Testis (tissue), 3 donors: ENCODE results near the gene RNU5D-1. TPM values are rescaled to one million over a fixed set of nuclear protein-coding genes. Genes with fewer than 3 reads are reported as not detected.

Experiments
- DNase-seq: peaks from one replicate; pipeline ENCODE4 v3.0.0-alpha.2; 2019
- H3K27ac ChIP-seq, 2 donors: fragments of 200-600 bp; sonication (generic); one replicate each; pipeline ENCODE4 v1.5.1; 2019
- H3K27me3 ChIP-seq: fragments of 200-600 bp; sonication (generic); one replicate; pipeline ENCODE4 v1.5.1; 2019
- H3K36me3 ChIP-seq: fragments of 200-600 bp; sonication (generic); one replicate; pipeline ENCODE4 v1.5.1; 2017; ENCODE audit warnings: low read depth; ENCODE audit errors: missing control alignments
- H3K4me1 ChIP-seq: fragments of 200-600 bp; sonication (generic); one replicate; pipeline ENCODE4 v1.5.1; 2019
- H3K4me3 ChIP-seq, 2 donors: fragments of 200-600 bp; sonication (generic); one replicate each; pipeline ENCODE4 v1.5.1; 2017 to 2019
- H3K9me3 ChIP-seq: fragments of 200-600 bp; sonication (generic); one replicate; pipeline ENCODE4 v1.5.1; 2017
- CTCF ChIP-seq, 3 experiments: fragments of 450-650 bp in 2 of 3; fragments of 200-600 bp in 1 of 3; sonication (generic) in 1 of 3; IDR thresholded peaks; one replicate each; pipeline ENCODE4 v1.5.1; 2016 to 2019; ENCODE audit warnings: antibody characterized with exemption in 3 of 3, mild to moderate bottlenecking in 2 of 3, moderate library complexity in 1 of 3
- POLR2A ChIP-seq: fragments of 450-650 bp; IDR thresholded peaks from one replicate; pipeline ENCODE4 v1.6.1; 2017; ENCODE audit warnings: antibody characterized with exemption, mild to moderate bottlenecking, moderate library complexity
- WGBS, 2 donors: methylation state at CpG; one replicate each; pipeline ENCODE4 v1.1.5; 2018; 5-methylcytosine and 5-hydroxymethylcytosine counted together
- intact Hi-C: fragments of 100-400 bp; cut with DNase I; formaldehyde crosslinking; loops from one replicate; pipeline ENCODE4 v1.15.1; 2023; ENCODE audit warnings: low total_unique reads
- polyA plus RNA-seq: library from polyadenylated mRNA; stranded (reverse); fragments of 350-450 nt; fragmentation: Illumina TruSeq; extraction: RNeasy Lipid Tissue Mini Kit (QIAGEN cat#74804); gene quantifications from one replicate; pipeline ENCODE4 v1.2.3, GENCODE V29; 2014; ENCODE audit warnings: low read depth, low replicate concordance; ENCODE audit not compliant: insufficient read depth
- total RNA-seq, 2 donors: library from RNA; depleted of rRNA; stranded (reverse); fragments of >200 nt; gene quantifications; one replicate each; pipeline ENCODE4 v1.2.3, GENCODE V29; 2016

RNU5D-1 gene
- total and polyA plus RNA-seq, 3 donors from 2014 or later = not detected

GRCh38 chr1:44717156-44717555 lies 13.8 kb downstream of the RNU5D-1 start:
- Histone ChIP-seq H3K4me1 (no peaks in the 10 kb centered on the region), H3K4me3 (no peak overlapping the region), H3K36me3 (no peaks in the 10 kb centered on the region), H3K27me3 (no peaks in the 10 kb centered on the region), H3K27ac (no peak overlapping the region), H3K9me3 (no peaks in the 10 kb centered on the region)
- DNase-seq = no peak
- 85 to 94% methylated on average over 4 of the region's 4 CpGs for WGBS, 2 donors
- intact Hi-C loops = no loop called here
- TF ChIP-seq POLR2A (no peak), CTCF (IDR thresholded peaks at IDR 0.05) (no peak)

DNA sequence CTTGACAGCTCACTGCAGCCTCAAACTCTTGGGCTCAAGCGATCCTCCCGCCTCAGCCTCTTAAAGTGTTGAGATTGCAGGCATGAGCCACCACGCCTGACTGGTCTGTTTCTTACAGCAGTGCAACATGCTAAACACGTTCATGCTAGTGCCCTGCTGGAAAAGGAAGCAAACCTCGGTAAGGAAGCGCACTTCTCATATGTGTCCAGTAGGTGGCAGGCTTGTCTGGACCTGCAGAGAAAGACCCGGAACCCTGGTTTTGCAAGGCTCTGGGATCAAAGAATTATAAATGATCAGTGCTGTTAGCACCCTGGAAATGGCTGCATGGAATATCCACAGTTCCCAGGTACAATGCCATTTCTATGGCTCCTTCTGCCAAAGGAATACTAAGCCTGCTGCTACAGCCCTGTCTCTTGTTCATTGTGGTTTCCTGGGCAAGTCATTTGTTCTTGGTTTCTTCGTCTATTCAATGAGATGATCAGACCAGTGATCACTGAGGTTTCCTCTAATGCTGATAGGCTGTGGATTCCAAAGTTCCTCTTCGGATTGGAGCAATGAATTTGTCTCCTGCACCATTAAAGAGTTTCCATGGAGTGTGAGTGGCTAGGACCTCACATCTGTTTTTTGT lies 15.9 kb downstream of the RNU5D-1 start:
- intact Hi-C loops = no loop called here
- Histone ChIP-seq H3K9me3 (no peaks in the 10 kb centered on the region), H3K4me1 (no peaks in the 10 kb centered on the region), H3K27ac (no peak overlapping the region), H3K4me3 (no peak overlapping the region), H3K36me3 (no peaks in the 10 kb centered on the region), H3K27me3 (no peaks in the 10 kb centered on the region)
- 27 to 33% methylated on average over 9 of the region's 9 CpGs for WGBS, 2 donors
- peak; percentile 71 for DNase-seq
- TF ChIP-seq CTCF (IDR thresholded peaks at IDR 0.05) (peak; percentile 58 to 90 (median 78)), POLR2A (no peak)

GRCh38 chr1:44714532-44714931 lies 16.4 kb downstream of the RNU5D-1 start:
- TF ChIP-seq POLR2A (no peak), CTCF (IDR thresholded peaks at IDR 0.05) (no peak)
- Histone ChIP-seq H3K36me3 (no peaks in the 10 kb centered on the region), H3K27ac (no peak overlapping the region), H3K27me3 (no peaks in the 10 kb centered on the region), H3K9me3 (no peaks in the 10 kb centered on the region), H3K4me1 (no peaks in the 10 kb centered on the region), H3K4me3 (no peak overlapping the region)
- 81 to 88% methylated on average over 7 of the region's 7 CpGs for WGBS, 2 donors
- DNase-seq = no peak
- intact Hi-C loops = no loop called here

DNA sequence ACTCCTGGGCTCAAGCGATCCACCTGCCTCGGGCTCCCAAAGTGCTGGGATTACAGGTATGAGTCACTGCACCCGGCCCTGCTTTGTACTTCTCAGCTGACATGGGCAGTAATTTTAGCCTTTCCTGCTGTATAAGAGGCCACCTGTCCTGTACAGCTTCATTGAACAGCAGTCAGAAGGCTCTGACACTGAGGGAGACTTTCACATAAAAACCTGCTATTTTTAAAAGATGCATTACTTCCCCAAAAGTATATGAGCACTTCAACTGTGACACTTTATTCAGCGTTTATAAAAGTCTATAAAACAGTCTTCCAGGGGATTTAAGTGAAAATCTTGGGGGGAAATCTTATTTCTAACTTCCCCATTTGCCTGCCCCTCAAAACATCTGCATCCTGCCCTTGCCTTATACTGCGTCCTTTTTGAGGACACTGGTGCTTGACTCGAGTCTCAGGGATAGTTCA lies 17.6 kb downstream of the RNU5D-1 start:
- intact Hi-C loops = no loop called here
- Histone ChIP-seq H3K36me3 (no peaks in the 10 kb centered on the region), H3K4me3 (no peak overlapping the region), H3K4me1 (no peaks in the 10 kb centered on the region), H3K9me3 (no peaks in the 10 kb centered on the region), H3K27me3 (no peaks in the 10 kb centered on the region), H3K27ac (no peak overlapping the region)
- 65 to 70% methylated on average over 6 of the region's 6 CpGs for WGBS, 2 donors
- no peak for DNase-seq
- TF ChIP-seq CTCF (IDR thresholded peaks at IDR 0.05) = no peak
